GM21381 (cell line): ENCODE measurements around the gene HIPK2.
"Not testable (repeated sequence)": the region's sequence is repeated elsewhere in the genome, so short reads cannot be mapped to it uniquely, and the experiment has no call there.

Experiments used
- ATAC-seq: cut with Tn5 transposase; IDR thresholded peaks from one replicate; pipeline ENCODE4 v1.9.1; 2021; ENCODE audit warnings: mild to moderate bottlenecking, moderate library complexity; ENCODE audit not compliant: unreplicated experiment

The HIPK2 gene

GRCh38 chr7:139679731-139680594 is 97.8 kb downstream of the HIPK2 start:
- no peak for ATAC-seq

GRCh38 chr7:139676390-139676789 is 101.4 kb downstream of the HIPK2 start:
- no peak for ATAC-seq

- ATAC-seq = no peak
Measured at GRCh38 chr7:139675127-139676125, 102.4 kb downstream of the HIPK2 start.

DNA sequence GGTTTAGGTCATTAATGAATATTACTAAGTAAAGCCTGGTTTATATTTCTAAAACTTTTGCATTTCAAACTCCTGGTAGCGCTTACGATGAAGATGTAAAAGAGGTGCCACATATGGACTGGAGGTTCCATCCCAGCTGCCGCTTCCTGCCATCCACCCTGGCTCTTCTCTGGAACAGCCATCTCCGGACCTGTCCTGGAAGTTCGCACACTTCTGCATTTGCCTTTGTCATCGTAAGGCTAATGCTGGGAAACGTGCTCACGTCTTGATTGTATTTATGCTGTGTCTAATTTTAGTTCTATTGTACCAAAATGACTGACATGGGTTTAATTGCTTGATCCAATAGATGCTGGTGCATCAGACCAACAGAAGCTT is 103.1 kb downstream of the HIPK2 start:
- no peak for ATAC-seq

DNA sequence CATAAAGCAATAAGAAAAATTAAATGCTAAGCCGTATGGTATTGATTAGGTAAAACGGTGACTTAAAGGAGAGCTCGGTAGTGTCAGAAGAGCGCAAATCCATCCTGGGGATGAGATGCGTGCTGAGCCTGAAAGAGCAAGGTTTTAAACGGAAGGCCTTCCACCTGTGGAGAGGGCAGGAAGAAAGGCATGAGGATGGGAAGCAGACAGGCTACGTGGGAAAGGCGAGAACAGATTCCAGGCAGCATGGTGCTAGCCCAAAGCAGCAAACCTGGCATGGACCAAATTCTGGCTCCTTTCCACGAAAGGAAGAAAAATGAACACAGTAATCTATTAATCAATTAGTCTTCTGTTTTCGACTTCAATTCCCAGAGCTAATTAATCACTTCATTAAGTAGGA is 103.5 kb downstream of the HIPK2 start:
- no peak for ATAC-seq

DNA sequence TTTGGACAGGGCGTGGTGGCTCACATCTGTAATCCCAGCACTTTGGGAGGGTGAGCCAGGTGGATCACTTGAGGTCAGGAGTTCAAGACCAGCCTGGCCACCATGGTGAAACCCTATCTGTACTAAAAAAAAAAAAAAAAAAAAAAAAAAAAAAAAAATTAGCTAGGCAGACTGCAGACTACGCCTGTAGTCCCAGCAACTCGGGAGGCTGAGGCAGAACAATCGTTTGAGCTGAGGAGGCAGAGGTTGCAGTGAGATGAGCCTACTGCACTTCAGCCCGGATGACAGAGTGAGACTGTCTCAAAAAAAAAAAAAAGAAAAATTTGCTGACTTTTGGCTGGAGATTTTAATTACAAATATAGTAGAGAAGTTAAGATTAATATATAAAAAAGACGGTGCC is 104.0 kb downstream of the HIPK2 start:
- ATAC-seq = no peak

DNA sequence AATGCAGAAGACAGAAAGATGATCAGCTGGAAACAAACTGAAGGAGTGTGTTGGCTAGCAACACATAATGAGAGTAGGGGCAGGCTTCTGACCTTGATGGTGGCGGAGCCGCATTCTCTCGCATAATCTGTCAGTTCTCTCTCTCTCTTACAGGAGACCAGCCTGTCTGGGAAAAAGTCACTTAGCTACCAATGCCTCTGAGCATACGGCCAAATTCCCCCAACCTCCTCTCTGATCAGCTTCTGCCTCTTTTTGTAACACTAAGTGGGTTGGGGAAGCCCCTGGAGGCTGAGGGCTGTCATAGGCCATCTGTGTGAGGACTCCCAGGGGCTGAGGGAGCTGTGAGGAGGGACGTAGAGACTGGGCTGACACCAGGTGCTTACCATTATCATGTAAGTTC is 104.6 kb downstream of the HIPK2 start:
- peak; percentile 79 for ATAC-seq

DNA sequence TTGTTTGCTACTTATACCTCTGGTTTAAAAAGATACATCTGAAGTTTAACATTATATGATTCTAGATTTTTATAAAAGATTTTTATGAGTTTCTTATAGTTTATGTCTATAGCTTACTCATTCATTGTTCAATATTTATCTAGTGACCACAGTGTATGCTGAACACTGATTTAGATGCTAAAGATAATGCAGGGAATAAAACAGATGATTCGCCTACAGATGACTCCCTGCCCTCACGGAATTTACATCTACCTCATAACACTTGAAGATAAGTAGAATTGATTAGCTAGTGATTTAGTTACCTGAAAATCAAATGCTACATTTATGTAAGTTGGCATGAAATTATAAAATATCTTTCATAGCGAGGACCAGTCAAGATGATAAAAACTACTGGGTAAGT is 105.8 kb downstream of the HIPK2 start:
- ATAC-seq = no peak

DNA sequence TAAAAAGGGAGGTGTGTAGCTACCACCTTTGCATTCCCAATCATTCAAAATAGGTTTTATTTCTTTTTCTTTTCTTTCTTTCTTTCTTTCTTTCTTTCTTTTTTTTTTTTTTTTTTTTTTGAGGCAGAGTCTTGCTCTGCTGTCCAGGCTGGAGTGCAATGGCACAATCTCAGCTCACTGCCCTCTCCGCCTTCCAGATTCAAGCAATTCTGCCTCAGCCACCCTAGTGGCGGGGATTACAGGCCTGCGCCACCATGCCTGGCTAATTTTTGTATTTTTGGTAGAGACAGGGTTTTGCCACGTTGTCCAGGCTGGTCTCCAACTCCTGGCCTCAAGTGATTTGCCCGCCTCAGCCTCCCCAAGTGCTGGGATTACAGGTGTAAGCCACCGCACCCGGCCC is 107.1 kb downstream of the HIPK2 start:
- not testable (repeated sequence) for ATAC-seq

DNA sequence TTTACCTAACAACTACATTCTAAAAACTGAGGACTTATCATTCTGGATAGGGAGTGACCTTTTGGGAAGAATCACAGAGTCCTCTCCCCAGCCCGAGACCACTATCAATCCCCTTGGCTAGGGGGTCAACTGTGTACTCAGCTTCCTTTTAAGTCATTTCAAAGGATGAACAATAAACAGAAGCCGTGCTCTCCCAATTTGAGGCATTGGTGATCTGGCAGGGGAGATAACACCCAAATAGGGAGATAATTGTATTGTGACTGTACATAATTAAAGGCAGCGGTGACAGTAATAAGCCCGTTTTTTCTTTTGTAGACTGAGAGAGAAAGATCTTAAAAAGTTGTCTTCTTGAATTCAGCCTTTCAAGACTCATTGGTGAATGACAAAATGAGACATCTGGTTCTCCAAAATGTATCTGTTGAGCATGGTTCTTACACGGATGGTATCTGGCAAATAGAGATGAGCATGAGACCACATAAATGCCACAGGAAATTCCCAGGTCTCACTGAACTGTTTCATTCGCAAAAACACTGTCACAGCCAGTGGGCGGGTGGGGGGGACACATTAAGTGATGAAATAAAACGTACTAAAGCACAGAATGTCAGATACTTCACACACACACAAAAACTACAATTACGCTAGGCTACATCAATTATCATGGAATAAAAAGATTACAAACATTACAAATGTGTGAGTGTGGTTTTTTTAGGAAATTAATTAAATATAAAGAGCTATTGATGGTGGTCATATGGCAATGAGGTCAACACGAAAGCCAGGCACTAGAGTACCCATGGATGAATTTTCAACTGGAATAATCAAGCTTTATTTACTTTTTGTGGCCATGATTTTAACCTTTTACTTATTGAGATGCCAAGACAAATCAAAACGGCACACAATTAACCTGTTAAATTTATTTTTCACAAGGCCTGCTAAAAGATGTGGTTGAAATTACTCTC is 108.4 kb downstream of the HIPK2 start:
- ATAC-seq = no peak

DNA sequence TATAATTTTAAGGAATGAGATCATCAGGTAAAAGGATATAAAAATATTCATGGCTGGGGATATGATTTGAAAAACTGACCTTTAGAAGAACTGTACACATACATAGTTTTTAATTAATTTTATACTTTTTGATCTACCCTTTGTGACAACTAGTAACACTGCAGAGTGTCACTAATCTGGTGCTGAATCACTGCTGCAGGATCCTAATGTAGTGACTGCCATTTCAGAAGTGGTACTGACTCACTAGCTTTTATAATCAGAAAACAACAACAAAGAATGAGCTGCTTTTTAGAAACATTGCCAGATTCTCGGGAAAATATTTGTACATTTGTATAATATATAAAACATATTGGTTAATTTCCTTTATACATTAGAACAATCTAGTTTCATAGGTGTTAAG is 110.4 kb downstream of the HIPK2 start:
- ATAC-seq = no peak

GRCh38 chr7:139666501-139666900 is 111.3 kb downstream of the HIPK2 start:
- ATAC-seq = no peak

DNA sequence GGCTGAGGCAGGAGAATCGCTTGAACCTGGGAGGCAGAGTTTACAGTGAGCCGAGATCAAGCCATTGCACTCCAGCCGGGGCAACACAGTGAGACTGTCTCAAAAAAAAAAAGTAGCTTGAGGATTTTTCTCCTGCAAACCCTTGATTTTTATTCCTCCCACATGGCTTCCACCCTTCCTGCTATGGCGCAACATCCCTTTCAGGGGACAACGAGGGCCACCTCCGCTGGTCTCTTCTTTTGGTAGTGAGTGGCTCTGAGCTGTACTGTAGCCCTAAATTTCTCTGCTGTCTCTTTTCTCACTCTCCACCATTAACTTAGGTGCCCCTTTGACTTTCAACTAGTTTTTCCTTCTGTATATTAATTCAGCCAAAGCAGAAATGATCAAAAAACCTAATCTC is 113.4 kb downstream of the HIPK2 start:
- no peak for ATAC-seq

DNA sequence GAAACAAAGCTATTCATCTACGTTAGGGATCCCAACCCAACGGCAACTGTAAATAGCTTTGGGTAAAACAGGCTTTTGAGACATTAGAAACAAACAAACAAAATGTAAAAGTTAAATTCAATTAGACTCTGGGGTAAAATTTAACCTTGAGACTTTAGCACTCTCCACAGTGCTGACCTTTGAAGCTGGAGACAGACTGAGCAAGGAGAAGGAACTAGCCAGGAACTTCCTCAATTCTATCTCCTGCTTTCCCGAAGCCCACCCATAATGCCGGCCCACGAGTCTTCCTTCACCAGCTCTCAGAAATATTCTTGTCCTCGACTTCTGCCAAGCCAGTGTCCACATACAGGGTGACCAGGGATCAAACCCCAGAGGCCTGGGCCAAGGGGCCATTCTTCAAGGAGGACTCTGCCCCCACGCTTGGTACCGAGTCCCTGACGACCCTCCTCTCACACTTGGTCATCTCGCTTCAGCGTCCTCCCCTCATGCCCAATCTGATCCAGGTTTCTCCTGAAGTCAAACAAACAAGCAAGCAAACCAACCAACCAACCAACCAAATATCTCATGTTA is 114.1 kb downstream of the HIPK2 start:
- ATAC-seq = no peak

DNA sequence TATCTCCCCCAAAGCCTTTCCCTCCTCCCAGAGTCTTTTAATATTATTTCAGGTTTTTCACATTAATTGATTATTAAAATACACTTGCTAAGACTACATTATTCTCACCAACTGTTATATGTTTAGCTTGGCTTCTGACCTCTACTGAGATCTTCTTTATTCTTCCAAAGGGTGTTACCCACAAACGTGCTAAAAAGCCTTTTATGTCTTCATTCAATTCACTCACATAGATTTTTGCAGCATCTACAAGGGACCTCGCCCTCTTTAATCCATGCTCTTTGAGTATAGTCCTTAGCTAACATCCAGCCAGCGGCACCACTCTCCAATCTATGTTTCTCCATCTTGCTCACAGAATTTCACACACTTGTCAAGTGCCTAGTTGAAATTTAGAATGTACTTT is 115.9 kb downstream of the HIPK2 start:
- no peak for ATAC-seq

- no peak for ATAC-seq
Measured at GRCh38 chr7:139661043-139661440, 116.8 kb downstream of the HIPK2 start.

DNA sequence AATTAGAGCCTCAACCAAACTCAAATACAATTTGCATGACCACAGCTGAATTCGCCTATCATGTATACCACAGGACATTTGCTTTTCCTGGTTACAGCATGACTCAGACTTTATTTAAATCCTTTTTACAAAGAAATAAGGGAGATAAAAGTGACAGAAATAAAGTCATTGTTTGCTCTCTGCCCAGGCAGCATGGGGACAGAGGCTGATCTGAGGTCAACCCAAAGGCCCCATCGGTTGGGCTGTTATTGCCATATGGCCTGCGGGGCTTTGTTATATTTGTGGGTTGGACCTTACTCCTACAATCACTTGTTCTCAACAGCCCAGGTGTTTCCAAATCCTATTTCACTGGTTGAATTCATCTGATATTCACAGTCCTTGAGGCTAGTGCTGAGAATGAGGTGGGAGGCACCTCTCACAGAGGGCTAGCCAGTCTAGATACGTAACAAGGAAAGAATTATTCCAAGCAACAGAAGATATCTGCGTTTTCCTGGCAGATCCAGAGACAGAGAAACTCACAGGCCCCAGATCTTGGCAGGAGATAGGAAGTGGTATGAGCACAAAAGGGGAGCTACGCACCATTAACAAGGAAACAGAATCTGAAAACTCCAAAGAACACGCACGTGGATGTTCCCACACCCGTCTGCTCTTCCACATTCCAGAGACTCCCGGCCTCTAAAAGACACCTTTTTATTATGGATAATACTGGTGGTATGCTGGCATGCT is 117.3 kb downstream of the HIPK2 start:
- ATAC-seq = no peak

GRCh38 chr7:139659922-139660316 is 117.9 kb downstream of the HIPK2 start:
- ATAC-seq = no peak

GRCh38 chr7:139658908-139659675 is 118.7 kb downstream of the HIPK2 start:
- ATAC-seq = no peak
